ENCODE results near the gene TMEM164.

Gene TMEM164

DNA sequence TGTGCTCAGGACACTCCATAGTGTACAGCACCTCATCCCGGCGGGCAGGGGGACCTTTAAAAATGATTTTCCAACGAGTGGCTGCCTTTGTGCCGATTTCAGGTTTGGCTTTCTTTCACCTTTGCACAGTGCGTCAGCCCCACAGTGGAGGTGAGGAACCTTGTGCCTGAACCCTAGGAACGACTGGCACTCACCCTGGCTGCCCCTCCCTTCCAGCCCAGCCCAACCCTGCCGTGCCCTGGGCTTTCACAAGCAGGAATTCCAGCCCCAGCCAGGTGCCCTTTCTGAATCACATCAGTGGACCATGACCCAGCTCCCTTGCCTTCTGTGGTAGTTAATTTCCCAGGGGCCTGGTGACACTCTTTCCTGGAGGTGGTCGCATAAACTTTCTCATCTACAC, 1.3 kb downstream of the TMEM164 start:
- DNase-seq, result no peak

DNA sequence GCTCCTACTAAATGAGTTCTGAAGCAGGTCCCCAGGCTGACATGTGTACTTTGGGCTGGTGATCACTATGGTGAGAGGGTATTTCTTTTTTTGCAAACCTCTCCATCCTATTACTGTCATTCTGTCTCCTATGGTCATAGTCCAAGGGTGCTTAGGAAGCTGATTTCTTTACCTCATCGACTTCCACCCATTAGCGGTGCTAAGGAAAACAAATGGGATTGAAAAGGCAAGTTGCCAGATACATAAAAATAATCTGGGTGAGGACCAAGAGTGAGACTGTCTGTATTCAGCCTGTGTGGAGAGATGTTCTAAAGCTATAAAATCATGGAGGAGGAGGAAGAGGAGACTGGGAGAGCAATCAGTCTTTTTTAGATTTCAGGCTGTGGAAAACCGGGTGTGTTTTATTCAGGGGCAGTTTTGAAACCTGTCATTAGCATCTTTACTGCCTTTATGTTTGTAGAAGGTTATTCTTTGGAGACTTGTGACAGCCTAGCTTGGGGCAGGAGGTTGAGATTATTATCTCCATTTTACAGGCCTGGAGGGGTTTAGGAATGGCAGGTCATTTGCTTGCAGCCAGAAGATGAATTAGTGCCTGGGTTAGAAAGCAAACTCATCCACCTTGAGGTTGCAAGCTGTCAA, 1.9 kb downstream of the TMEM164 start:
- DNase-seq, result no peak

DNA sequence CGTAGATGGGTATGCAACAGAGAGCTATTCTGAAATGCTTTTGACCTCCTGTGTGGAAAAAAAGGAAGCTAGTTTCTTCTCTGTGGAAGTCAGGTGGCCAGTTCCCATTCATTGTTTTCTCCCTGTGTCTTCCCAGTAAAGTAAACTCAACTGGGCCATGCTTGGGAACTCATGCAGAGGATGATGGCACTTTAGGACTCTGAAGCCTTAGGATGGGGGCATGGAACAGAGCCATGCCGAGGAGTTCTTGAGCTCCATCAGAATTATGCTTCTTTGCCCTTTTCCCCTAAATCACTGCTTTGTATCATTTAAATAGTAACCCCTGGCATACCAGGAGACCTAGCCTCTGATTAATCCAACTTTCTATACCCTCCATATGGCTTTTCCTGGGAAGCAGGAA, 3.2 kb downstream of the TMEM164 start:
- DNase-seq, result no peak

DNA sequence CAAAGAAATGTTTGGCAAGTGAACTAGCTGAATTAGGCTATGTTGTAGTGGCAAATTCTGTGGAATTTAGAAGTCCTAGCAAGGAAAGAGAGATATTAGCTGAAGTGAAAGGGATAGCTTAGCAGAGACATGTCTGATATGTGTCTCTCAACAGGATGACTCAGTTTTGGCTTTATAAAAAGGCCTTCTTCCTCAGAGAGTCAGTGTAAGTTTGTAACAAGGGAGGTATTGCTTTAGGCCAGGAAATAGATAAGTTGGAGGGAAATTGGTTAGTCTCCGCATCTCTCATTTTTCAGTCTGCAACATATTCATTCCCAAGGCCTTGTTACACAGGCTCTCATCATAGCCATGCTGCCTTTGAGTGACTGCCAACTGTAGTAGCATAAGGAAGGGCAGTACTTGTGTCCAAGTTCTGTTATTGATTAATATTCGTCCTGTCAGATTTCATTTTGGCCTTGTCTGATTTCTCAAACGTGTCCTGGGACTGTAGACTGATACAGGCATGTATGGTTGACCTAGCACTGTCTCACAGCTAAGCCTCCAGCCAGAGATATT, 4.0 kb downstream of the TMEM164 start:
- no peak for DNase-seq

DNA sequence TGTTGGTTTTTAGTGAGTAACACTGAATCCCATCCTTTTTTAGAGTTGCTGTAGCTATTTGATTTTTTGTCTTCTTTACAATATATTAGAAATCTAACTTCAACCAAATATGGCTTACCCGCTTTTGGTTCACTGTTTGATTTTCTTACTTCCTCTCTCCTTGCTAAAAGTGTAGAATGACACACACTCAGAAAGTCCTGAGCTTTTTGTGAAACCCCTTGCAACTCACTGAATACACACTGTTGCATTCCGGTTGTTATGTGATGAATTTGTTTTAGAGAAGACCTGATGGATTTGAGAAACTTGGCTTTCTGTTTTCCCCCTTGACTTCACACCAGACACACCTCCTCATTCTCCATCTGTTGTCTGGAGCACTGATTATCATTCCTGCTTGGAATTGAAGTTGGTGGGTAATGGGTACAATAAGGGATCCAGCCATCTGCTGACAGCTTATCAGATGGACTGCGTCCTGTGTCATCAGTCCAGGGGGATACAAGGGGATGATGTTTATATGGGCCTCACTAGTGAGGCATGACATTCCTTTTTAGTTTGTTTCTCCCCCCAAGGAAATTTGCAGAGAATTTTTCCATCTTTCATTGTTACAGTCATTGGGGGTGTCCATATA, 5.2 kb downstream of the TMEM164 start:
- no peak for DNase-seq

DNA sequence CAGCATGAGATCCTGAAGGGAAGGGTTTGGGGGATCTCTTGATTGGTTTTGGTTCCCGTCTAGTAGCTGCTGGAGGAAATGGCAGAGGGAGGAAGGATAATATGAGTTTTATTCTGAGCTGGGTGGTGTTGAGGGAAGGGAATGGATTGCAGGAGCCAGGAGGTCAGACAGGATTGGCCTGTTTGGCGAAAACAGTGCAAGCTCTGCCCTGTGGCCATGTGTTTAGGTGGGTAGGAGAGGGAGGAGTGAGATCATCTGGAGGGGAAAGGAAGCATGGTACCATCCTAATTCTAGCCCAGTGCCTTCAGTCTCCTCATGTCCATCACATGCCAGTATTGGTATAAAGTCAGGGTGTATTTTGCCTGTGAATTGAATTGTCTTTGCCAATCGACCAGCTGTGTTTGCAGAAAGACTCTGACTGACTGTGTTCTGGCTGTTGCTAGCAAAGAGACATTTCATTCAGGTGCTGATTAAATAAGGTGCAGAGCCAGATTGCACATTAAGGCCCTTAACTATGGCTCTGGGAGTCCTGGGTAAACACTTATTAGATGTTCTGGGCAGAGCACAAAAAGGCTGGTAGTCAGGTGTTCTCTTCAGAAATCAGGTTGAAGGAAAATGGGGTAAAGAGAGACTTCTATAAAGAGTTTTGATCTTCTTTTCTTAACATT, 10.0 kb downstream of the TMEM164 start:
- no peak for DNase-seq

DNA sequence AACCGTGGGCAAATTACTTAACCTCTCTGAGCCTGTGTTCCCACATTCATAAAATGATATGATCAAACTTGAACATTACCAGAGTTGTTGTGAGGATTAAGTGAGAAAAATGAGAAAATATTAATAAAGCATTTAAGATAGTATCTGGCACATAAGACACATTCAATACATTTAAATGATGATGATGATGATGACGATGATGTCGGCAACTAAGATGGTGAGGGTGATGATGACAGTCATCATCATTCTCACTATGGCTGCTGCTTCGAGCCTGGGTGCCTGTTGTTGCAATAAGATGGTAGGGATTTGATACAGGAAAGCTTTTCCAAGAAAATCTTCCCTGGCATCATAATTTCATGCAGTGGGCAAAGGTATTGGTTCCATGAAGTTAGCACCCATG, 11.1 kb downstream of the TMEM164 start:
- no peak for DNase-seq

DNA sequence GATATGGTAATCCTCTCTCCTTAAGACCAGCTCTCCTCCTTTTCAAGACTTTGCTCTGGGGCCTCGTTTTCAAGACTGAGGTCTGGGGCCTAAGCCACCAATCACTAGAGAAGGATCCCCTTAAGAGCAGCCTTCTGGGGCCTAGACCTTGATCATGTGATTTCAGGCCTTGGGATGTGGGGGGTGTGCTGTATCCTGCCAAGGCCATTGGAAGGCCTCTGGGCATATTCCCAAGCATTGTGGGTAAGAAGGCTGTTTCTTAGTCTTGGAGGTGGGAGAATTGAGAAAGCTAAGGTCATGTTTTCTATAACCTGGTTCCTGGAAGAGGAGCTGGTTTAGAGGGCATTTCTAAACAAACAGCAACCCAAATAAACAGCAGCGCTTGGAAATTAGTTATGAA, 12.1 kb downstream of the TMEM164 start:
- DNase-seq, result no peak

DNA sequence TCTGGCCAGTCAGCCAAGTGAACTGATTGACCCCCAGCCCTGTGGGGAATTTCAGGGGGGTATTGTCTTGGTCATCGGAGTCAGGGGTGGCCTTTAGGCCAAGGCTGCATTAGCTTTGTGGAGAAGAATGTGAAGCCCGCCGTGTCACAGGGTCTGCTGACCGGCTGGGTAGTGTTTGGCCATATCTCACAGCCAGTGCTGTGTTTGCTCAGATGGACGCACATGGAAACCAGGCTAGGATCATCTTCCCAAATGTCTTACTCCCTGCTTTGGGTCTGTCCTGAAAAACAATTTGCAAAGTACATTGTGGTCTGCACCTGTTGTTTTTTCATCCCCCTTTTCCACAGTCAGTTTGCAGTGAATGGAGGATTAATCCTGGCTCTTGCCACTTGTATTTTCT, 13.0 kb downstream of the TMEM164 start:
- no peak for DNase-seq

DNA sequence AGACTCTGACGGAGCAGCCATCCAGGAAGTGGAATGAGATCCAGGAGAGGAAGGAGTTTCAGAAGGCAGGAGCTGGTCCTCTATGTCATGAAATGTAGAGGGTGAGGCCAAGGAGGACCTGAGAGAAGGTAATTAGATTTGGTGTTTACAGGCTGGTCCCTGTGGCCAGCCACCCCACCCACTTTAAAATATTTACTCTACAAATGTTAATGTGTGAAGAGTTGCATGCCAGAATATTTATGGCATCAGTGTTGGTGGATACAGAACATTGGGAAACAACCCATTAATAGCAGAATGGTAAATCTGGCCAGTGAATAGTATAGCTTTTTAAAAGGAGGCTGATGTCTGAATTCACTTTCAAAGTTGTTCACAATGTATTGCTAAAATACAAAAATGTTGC, 17.6 kb downstream of the TMEM164 start:
- no peak for DNase-seq

DNA sequence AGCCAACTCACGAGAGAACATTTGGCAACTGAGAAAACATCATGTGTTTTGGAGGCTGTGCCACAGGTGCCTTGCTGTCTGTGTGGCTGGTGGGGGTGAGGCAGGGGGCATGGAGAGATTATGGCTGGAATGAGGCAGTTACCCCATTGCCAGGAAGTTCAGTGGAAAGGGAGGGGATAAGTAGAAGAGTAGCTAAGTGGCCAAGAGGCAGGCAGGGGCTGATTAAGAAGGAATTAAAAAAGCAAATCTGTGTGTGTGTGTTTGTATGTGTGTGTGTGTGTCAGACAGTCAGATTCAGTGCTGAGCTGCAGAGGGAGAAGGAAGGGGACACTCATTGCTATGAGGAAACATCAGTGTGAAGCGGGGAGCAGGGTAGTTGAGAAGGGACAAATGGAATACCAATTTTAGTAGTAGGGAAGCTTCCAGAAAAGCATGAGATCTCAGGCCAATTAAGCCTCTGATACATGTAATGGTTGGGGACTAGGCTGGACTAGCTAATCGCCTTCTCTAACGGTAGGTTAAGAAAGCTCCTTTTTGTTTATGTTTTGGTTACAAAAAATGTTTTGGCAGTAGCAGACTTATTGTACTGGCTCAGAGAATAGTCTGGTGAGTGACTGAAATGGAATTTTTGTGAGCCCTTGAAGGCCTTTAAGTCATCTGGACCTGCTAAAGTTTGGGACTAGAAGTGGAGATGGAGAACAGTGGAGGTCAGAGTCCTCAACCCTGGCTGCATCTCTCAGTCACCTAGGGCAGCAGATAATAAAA, 18.5 kb downstream of the TMEM164 start:
- no peak for DNase-seq

DNA sequence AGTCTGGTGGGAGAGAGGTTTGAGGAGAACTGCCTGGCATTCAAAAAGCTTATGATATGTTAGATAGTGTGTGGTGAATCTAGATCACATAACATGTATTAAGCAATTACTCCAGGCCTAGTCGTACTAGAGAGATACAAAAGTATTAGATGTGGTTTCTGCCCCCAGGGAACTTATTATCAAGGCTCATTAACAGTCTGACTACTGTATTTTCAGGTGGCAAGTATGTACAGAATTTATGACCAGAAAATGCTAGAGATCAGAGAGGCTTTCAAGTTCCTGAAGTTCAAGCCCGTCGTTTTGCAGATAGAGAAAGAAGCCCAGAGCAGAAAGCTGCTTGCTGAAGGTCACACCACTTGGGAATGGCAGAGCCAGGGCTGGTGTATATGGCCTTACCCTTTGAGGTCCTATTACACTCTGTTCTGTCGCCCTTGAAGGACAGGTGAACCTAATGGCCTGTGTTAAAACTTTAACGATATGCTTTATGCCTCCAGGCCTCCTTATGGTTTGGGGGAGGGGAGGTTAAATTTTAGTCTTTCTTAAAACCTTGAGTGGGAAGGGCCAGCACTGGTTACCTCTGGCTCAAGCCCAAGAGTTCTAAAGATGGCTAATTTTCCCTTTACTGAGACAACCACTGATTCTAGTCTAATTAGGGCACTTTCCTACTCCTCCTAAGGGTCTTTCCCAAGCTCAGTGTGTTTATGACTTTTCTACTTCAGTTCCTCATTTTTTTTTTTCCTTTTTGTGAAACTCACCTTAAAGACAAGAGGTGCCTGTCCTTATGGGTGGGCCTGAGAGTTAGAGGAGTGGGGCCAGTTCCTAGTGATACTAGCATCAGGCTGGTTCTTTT, 19.9 kb downstream of the TMEM164 start:
- DNase-seq, result no peak

DNA sequence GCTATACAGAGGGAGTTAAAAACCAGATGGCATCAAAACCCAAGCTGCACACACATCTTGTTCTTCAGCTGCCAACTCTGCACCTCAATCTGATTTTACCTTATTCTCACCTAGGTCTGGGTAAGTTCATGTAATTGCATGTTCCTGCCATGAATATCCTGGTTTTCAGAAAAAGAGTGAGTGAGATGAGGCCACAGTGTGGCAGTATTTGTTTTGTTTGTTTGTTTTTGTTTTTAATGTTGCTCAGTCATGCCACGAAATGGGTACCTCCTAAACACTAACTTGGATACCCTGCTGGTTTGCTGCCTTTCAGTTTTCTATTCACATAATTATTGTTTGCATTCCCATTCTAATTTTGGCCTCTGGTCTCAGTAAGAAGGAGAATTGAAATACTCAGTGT, 22.5 kb downstream of the TMEM164 start:
- DNase-seq, result no peak

DNA sequence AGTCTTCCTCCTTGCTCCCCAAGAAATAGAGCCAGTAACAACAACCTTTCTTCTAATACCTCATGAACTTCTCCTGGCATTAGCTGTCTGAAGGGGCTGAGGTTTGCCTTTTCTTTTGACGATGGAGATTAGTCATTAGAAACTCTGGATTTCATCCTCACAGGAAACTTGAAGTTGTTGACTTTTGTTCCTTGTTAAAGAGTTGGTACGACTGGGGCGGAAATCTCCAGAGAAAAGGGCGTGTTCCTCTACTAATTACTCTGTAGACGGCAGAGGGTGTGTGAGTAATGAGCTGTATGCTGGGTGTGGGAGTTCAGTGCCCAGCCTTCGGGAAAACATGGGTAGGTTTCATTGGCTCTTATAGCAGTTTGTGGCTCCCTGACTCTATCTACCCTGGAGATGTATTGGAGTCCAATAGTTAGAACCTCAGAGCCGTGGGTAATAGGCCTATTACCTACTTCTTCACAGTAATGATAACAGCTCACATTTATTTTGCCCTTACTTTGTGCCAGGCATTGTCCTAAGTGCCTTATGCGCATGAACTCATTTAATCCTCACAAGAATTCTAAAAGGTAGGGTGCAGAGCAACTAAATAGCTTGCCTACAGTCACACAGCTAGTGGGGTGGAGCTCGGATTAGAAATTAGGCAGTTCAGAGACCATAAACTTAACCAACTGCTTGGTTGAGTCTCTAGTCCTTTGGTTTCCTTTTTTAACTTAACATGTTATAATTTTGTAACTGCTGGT, 23.4 kb downstream of the TMEM164 start:
- DNase-seq, result no peak

DNA sequence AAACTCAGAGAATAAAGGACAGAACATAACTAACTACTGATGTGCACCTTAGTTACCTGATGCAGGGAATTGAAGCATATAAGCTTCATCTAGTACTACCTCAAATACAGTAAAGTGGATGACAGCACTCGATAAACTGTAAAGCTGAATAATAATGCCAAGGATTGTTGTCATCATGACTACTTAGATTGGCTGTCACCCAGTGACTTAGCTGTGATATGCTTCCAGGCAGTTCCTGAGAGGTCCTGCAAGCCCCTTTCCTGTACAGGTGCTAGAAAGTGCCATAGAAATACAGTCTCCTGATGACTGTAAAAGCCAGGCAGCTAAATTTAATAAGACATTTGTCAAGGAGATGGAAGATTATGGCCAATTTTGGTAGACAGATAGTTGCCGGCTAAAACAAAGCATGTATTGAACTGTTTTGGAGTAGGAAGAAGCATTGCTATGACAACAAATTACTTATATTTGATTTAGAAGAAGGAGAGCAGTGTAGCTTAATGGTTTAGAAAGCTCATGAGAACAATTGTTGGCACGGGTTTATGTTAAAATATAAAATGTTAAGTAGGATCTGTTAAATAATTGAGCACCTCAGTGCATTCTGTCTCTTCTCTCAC, 29.7 kb downstream of the TMEM164 start:
- DNase-seq, result no peak

DNA sequence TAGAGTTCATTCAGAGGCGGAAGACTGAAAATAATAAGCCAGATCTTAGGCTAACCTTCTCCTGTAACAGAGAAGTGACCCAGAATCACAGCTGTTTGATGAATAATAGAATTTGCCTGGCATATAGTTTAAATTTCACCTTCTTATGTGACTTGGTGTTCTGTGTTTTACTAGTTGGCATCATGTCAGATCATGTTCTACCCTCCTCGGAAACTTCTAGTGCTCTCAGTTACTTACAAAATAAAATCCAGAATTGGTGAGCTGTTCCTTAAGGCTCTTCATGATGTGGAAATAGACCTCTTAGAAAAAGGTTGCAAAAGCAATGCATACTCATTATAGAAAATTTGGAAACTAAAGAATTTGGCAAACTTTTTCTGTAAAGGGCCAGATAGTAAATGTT, 31.1 kb downstream of the TMEM164 start:
- no peak for DNase-seq

DNA sequence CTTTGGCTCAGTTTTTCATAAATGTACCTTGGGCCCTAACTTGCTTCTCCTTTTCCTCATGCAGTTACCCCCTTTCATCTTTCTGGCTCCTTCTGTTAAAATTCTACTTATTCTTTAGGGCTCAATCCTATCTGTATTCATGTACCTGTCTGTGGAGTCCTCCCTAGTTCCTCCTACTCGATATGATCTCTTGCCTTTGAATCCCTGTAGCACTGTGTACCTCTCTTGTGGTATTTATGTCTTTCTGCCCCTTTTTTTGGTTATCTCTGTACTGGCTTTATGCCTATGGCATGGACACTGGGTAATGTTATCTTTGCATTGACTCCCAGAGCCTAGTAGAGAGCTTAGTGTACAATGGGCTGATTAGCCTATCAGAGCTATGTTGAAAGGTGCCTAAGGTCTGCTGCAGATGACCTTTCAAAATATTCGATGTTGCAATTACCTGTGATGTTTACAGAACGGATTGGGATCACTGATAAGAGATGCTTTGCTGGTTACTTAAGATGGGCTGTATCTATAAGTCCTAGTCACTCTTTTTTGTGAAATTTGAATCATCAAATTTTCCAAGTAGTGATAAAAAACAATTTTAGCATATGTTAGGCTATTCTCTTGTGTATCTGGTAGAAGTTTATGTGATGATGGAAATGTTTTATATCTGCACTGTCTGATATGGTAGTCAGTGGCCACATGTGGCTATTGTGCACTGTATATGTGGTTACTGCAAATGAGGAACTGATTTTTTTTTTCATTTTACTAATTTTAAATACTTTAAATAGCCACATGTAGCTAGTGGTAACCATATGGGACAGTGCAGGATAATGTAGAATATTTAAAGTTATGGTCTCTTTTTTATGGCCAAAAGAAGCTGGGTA, 33.5 kb downstream of the TMEM164 start:
- DNase-seq, result no peak

DNA sequence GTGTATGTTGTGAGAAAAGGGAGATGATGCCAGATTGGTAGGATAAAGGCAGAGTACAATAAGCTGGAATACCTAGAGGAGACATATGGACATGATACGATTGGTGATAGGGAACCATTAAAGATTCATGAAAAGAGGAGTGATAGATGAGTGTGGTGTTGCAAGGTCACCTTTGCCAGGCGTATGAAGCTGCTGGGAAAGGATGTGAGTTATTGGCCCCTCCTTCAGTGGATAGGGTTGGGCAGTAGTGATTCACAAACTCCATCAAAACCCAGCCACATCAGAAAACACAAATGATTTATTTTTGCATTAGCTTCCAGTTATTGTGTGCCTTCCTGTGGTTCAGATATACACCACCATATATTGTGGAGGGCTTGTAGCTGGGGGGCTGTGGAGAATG, 34.3 kb downstream of the TMEM164 start:
- DNase-seq, result no peak

DNA sequence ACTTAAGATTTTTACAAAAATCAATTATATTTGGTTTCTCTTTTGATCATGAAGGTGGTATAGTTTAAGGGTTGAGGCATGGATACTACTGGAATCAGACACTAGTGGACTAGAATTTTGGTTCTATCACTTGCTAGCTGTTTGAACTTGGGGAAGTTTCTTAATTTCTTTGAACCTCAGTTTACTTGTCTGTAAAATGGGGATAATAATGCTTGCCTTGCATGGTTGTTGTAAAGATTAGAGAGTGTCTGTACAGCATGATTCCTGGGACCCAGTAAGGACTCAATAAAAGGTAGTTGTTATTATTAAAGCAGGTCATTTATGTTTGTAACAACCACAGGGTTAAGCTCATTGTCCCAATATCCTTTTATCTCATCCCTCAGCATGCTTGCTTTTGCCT, 36.0 kb downstream of the TMEM164 start:
- DNase-seq, result no peak

DNA sequence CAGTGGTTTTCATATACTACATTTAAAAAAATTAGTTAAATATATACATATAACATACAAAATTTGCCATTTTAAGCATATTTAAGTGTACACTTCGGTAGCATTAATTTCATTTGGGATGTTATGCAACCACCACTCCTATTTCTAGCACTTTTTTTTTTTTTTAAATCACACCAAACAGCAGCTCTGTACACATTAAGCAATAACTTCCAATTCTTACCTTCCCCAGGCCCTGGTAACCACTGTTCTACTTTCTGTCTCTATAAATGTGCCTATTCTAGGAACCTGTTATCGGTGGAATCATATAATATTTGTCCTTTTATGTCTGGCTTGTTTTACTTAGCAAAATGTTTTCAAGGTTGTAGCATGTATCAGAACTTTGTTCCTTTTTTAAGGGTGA, 39.1 kb downstream of the TMEM164 start:
- no peak for DNase-seq

Measured in DMS 273 treated with DMSO at 0.1 percent for 48 hours (cell line).